SK-N-MC (cell line): ENCODE data around the gene NCBP2.

Experiments used
- EZH2 ChIP-seq: fragments of 200-600 bp; sonication (generic); IDR thresholded peaks from one replicate; pipeline ENCODE4 v1.6.1; 2017; ENCODE audit warnings: antibody characterized with exemption
- FOXP2 ChIP-seq: optimal IDR thresholded peaks from 2 replicates; pipeline ENCODE3; 2011; ENCODE audit warnings: mild to moderate bottlenecking, moderate library complexity; ENCODE audit not compliant: insufficient read depth; ENCODE audit errors: extremely low read length, control extremely low read depth
- POLR2AphosphoS5 ChIP-seq: IDR thresholded peaks from 2 replicates; pipeline ENCODE4 v1.6.1; 2012; ENCODE audit warnings: mild to moderate bottlenecking, low read depth, low read length, borderline replicate concordance

DNA sequence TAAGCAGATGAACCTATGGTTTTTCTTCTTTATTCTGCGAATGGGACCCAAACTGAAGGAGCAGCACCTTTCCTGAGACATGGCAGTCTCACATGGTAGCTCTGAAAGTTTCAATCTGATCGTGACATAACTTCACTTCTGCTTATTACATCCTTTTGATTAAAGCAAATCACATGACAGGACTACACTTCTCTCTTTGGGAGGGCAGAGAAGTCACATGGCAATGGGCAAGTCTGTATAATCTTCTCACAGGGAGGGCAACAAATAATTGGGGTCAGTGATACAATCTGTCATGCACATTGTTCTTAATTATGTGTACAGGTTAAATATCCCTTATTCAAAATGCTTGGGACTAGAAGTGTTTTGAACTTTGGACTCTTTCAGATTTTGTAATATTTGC, 21.6 kb downstream of the NCBP2 start:
- TF ChIP-seq POLR2AphosphoS5 (no peak), EZH2 (no peak), FOXP2 (no peak)
